ENCODE measurements around the gene NAGPA.
A peak's percentile ranks its signal among the peaks of the same experiment; 100 is the strongest.

NAGPA gene

DNA sequence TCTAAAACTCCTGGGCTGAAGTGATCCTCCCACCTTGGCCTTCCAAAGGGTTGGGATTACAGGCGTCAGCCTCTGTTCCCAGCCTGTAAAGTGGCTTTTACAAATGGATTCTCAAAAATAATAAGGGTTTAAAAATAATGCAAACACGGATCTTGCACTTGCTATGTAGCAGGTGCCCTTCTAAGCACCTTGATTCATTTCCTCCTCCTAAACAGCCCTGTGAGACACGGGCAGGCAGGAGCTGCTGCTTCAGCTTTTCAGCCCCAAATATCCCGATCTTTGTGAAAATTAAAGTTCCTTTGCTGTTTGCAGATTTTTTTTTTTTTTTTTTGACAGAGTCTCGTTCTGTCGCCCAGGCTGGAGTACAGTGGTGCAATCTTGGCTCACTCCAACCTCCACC, 31.7 kb downstream of the NAGPA start:
- no peak for DNase-seq

GRCh38 chr16:5001571-5001970, 32.2 kb downstream of the NAGPA start:
- DNase-seq = peak; percentile 63 to 80

DNA sequence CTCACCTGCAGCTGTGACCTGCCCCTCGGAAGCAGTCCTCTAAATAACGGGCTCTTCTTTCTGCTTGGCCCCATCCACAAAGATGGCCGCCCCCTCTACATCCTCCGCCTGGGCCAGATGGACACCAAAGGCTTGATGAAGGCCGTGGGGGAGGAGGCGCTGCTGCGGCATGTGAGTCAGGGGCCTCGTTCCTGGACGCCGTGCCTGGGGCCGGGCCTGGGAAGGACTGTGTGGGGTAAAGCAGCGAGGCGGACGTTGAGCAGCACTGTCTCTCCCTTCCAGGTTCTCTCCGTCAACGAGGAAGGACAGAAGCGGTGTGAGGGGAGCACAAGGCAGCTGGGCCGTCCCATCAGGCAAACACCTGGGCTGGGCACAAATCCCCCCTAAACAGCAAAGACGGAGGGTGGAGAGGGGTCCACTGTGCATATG, 33.1 kb downstream of the NAGPA start:
- DNase-seq = no peak

DNA sequence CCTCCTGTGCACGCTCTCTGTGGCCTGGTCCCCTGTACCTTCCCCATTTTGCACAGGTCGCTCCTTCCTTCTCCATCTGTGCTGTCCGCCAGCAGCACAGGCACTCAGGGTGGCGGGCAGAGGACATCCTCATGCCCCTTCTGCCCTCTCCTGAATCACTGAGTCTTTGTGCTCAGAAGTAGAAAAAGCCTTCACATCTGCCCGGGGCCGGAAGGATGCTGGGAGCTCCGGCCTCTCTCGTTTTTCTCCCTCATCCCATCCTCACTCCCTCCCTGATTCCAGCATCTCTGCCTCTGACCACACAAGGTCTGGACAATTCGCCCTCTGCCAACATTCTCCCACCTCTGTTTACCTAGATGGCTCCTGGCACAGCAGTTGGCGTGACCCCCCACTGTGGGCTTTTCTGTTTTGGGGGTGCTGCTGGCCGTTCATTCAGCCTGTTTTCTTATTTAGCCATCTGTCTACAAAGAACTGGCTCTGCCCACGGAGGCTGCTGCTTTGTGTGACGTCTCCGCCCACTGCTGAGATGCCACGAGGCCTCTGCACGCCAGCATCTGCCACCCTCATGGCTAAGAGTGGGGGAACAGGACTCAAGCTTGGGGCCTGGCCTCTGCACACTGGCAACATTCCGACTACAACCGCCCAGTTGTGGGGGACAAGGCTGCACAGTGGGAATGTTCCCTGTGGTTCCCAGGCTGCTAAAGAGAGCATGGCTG, 38.9 kb downstream of the NAGPA start:
- peak in 1 of 2 donors; percentile 21 for DNase-seq

DNA sequence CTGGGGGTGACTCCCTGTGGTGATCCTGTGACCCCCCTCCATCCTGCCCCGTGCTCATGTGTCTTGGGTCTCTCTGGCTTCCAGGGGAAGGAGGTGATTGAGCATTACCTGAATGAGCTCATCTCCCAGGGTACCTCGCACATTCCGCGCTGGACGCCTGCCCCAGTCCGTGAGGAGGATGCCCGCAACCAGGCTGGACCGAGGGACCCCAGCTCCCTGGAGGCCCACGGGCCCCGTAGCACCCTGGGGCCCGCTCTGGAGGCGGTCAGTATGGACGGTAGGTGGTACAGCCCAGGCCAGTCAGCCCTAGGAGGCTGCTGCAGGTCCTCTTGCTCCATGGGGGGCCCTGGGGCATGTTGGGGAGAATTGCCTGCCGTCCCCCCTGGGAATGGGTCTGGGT, 42.0 kb downstream of the NAGPA start:
- DNase-seq = no peak

DNA sequence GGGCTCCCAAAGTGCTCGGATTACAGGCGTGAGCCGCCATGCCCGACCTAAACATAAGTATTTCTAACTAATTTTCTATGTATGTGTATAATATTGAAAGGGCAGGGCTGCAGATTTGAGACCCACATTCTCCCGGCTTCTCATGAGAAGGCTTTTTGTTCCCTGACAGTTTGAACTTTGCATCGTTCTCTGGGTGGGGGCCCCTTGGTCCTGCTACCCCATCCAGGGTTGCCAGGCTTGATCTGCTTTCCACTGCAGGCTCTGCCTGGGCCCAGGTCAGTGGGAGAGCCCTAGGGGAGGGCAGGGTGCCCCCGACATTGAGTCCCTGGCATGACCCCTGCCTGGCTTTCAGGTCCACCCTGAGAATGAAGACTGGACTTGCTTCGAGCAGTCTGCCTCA, 43.3 kb downstream of the NAGPA start:
- no peak for DNase-seq

GRCh38 chr16:4989391-4990006, 44.2 kb downstream of the NAGPA start:
- DNase-seq = no peak

GRCh38 chr16:4988647-4989046, 45.1 kb downstream of the NAGPA start:
- no peak for DNase-seq

GRCh38 chr16:4987580-4988374, 46.0 kb downstream of the NAGPA start:
- DNase-seq = no peak

DNA sequence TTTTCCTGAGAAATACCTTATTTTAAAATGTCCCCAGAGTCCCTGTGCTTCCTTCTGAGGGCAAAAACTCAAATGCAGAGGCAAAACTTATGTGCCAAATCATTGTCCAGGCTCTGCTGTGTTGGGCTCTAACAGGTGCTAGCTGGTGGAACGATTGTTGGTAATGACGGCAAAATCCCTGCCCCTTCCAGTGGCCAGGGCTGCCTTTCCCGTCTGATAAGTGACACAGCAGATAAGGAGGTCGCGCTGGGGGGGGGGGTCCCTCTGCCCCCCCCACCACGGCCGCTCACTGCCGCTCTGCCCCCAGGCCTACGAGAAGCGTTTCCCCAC, 46.5 kb downstream of the NAGPA start:
- no peak for DNase-seq

DNA sequence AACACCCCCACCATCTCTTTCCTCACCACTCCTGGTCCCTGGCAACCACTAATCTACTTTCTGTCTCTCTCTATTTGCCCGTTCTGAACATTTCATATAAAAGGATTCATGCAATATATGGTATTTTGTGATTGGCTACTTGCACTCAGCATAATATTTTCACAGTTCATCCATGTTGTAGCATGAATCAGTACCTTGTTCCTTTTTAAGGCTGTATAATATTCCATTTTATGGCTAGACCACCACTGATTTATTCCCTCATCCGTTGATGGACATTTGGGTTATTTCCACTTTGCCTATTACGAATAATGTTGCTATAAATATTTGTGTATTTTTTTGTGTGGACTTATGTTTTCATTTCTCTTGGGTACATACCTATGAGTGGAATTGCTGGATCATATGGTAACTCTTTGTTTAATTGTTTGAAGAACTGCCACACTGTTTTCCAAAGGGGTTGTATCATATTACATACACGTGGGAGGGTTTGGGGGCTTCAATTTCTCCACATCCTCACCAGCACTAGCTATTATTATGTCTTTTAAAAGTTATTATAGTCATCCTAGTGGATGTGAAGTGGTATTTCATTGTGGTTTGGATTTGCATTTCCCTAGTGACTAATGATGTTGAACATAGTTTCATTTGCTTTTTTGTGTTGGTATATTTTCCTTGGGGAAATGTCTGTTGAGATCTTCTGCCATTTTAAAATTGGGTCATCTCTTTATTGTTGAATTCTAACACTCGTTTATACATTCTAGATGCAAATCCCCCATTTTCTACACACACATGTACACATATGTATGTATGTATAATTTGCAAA, 49.4 kb downstream of the NAGPA start:
- no peak for DNase-seq

- no peak for DNase-seq
Measured at GRCh38 chr16:4982056-4982867, 51.5 kb downstream of the NAGPA start.

DNA sequence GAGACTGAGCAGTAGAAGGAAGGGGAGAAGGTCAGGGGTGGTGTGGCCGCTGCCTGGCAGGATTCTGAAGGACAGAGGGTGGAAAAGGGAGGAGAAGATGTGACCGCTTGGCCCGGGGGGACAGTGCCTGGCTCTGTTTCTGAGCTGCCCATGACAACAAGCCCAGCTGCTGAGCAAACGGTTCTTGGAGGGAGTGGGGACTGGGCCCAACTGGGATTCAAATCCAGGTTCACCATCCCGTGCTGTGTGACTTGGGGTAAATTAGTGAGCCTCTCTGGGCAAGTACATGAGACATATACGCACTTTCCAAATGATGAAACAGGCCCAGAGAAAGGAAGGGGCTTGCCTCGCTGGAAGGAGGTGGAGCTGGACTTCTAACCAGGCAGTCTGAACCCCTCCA, 52.3 kb downstream of the NAGPA start:
- no peak for DNase-seq

- DNase-seq = no peak
Measured at GRCh38 chr16:4980691-4981090, 53.0 kb downstream of the NAGPA start.

DNA sequence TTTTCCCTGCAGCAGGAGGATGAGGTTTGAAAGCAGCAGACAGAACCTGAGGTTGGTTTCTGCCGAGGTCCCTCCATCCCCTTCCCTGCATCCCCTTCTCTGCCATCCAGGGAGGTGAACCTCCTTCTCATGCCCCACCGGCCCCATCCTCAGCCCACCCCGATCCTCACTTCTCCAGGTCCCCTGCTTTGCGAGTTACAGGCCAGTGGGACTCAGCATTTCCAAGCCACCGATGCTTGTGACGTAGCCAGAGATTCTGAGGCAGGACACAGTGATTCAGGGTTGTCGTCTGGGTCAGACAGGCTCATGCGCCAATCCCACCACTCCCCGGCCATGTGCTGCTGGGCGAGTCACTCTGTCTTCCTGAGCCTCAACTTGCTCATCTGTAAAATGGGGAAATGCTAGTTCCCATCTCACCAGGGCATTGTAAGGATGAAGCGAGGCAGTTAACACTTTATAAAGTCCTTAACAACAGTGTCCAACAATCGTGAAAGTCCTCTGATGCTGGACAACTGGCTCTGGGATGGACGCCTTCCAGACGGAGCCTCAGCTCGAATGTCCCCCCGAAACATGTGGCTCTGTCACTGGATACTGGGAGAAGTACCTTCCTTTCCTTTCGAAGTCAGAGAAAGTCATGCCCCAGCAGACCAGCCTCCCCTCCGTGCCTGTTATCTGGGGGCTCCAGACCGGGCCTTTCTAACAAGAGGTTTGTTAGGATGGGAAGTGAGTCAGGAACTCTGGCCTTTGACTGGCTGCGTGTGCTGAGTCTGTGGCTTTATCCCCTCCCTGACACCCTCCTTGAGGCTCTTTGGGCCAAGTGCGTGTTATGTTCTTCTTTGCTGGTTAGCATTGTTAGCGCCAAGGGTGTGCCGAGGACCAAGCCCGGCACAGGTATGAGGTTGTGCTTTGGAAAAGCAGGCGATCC, 53.7 kb downstream of the NAGPA start:
- no peak for DNase-seq

- no peak for DNase-seq
Measured at GRCh38 chr16:4979164-4979563, 54.6 kb downstream of the NAGPA start.

GRCh38 chr16:4976611-4977145, 57.1 kb downstream of the NAGPA start:
- no peak for DNase-seq

GRCh38 chr16:4976079-4976478, 57.7 kb downstream of the NAGPA start:
- peak; percentile 43 to 58 for DNase-seq

Data from inflammatory macrophage (primary cell).